HAP-1 (cell line): ENCODE measurements around the gene PANK4.
"Not testable (repeated sequence)": the region's sequence is repeated elsewhere in the genome, so short reads cannot be mapped to it uniquely, and the experiment has no call there.

Source experiments
- DNase-seq, 2 experiments: peaks; one replicate each; pipeline ENCODE4 v3.0.0-alpha.2; 2016 to 2020; ENCODE audit warnings: low spot score in 2 of 2
- H3K27me3 ChIP-seq: fragments of 250-450 bp; sonication (Bioruptor Pico); 2 replicates; pipeline ENCODE4 v1.5.1; 2020; ENCODE audit warnings: low read depth, mild to moderate bottlenecking, moderate library complexity
- H3K36me3 ChIP-seq: fragments of 250-450 bp; sonication (Bioruptor Pico); replicated peaks from 2 replicates; pipeline ENCODE4 v1.5.1; 2020; ENCODE audit warnings: mild to moderate bottlenecking
- H3K4me1 ChIP-seq: fragments of 250-450 bp; sonication (Bioruptor Pico); 2 replicates; pipeline ENCODE4 v1.5.1; 2020; ENCODE audit warnings: mild to moderate bottlenecking
- H3K4me3 ChIP-seq: fragments of 250-450 bp; sonication (Bioruptor Pico); 2 replicates; pipeline ENCODE4 v1.5.1; 2020; ENCODE audit warnings: mild to moderate bottlenecking, moderate library complexity
- H3K9me3 ChIP-seq: fragments of 250-450 bp; sonication (Bioruptor Pico); 2 replicates; pipeline ENCODE4 v1.5.1; 2020; ENCODE audit warnings: mild to moderate bottlenecking, moderate library complexity
- in situ Hi-C: fragments of 300-500 bp; cut with MboI; formaldehyde crosslinking; loops from 3 replicates; pipeline ENCODE4 v1.14.3; 2020; ENCODE audit warnings: low sequenced_read_pairs, inconsistent platforms, mixed read lengths

PANK4 gene

GRCh38 chr1:2459102-2459753, 67.2 kb downstream of the PANK4 start:
- H3K4me3 ChIP-seq, H3K36me3 ChIP-seq, DNase-seq, H3K4me1 ChIP-seq, in situ Hi-C loops, H3K9me3 ChIP-seq: not testable (repeated sequence)
- peaks cover 33% of the 10 kb centered on the region for H3K27me3 ChIP-seq

- DNase-seq: no peak
- Histone ChIP-seq H3K27me3 (peaks cover 29% of the 10 kb centered on the region), H3K4me1 (no peaks in the 10 kb centered on the region), H3K36me3 (no peaks in the 10 kb centered on the region), H3K4me3 (no peak overlapping the region), H3K9me3 (no peaks in the 10 kb centered on the region)
- in situ Hi-C loops: no loop called here
Measured at GRCh38 chr1:2458687-2459086, 67.7 kb downstream of the PANK4 start.
